ENCODE results near the gene DNPEP. TPM values are rescaled to one million over a fixed set of nuclear protein-coding genes. Genes with fewer than 3 reads are reported as not detected.
A peak's percentile ranks its signal among the peaks of the same experiment; 100 is the strongest.

Gene DNPEP
- total RNA-seq, 1 experiment from 2014 or later: 60.9 TPM

GRCh38 chr2:219422952-219423534, 35.3 kb upstream of the DNPEP start:
- Mint-ChIP-seq H3K27me3 (ENCODE audit: low read depth) (peaks cover 36% of the 10 kb centered on the region), H3K9me3 (no peaks in the 10 kb centered on the region), H3K4me1 (peaks cover 10 to 12% of the 10 kb centered on the region in 2 experiments), H3K27ac (no peak overlapping the region), H3K36me3 (ENCODE audit: insufficient read depth in 1 of 3, low read depth in 3 of 3) (no peaks in the 10 kb centered on the region; a peak in 1 of 7 replicates), H3K4me3 (no peak overlapping the region)
- H3K18ac ChIP-seq (ENCODE audit: insufficient read length, low read depth, low read length): no peak overlapping the region
- H2AK5ac ChIP-seq (ENCODE audit: insufficient read length, low read length): no peak overlapping the region
- H3K56ac ChIP-seq (ENCODE audit: insufficient read length, low read depth, low read length): no peak overlapping the region
- no peak overlapping the region for H3K9ac ChIP-seq (ENCODE audit: extremely low read depth, insufficient read length, low read length)
- no peak overlapping the region for H3K4me2 ChIP-seq (ENCODE audit: insufficient read depth, insufficient read length, low read length)
- TF ChIP-seq CTCF (conservative IDR thresholded peaks at IDR 0.05): no peak
- peak; percentile 11 for DNase-seq
- no peak overlapping the region for H2BK12ac ChIP-seq (ENCODE audit: insufficient read length, low read depth, low read length)
- no peak overlapping the region for H2BK20ac ChIP-seq (ENCODE audit: low read depth, low read length, poor library complexity, severe bottlenecking)
- no peaks in the 10 kb centered on the region for H3K79me1 ChIP-seq (ENCODE audit: insufficient read depth, low read depth, low read length, poor library complexity, severe bottlenecking)
- H3K4me1 ChIP-seq (ENCODE audit: insufficient read depth, low read length): no peaks in the 10 kb centered on the region
- no peak overlapping the region for H3K27ac ChIP-seq (ENCODE audit: insufficient read length, low read depth, low read length)
- no peak overlapping the region for H2BK5ac ChIP-seq (ENCODE audit: insufficient read length, low read length)
- no peaks in the 10 kb centered on the region for H3K23me2 ChIP-seq (ENCODE audit: insufficient read length, low read depth, low read length, poor library complexity, severe bottlenecking)
- H4K8ac ChIP-seq (replicated peaks; ENCODE audit: insufficient read length, low read depth, low read length): no peak overlapping the region
- no peaks in the 10 kb centered on the region for H4K20me1 ChIP-seq (ENCODE audit: control insufficient read depth, insufficient read depth, insufficient read length)
- H3T11ph ChIP-seq (ENCODE audit: low read length): no peak overlapping the region
- no peak overlapping the region for H2BK15ac ChIP-seq (ENCODE audit: low read depth, low read length)
- no peak overlapping the region for H2AFZ ChIP-seq (ENCODE audit: low read length)
- no peak overlapping the region for H2BK120ac ChIP-seq (ENCODE audit: low read depth, low read length, poor library complexity, severe bottlenecking)
- H3K79me2 ChIP-seq (ENCODE audit: insufficient read depth, low read length): no peaks in the 10 kb centered on the region
- no peaks in the 10 kb centered on the region; the same call in 1 of the 2 replicates for H3K27me3 ChIP-seq (ENCODE audit: insufficient read depth, low read length)
- no peak overlapping the region for H3K14ac ChIP-seq (ENCODE audit: insufficient read depth, low read length)
- H4K5ac ChIP-seq (ENCODE audit: insufficient read length, low read depth, low read length): no peak overlapping the region
- H4K91ac ChIP-seq (ENCODE audit: insufficient read length, low read depth, low read length): no peak overlapping the region
- no peak overlapping the region for H3K4ac ChIP-seq (ENCODE audit: low read depth, low read length)
- H3K9me3 ChIP-seq (ENCODE audit: control insufficient read depth, low read depth, low read length): no peaks in the 10 kb centered on the region
- no peak overlapping the region for H3K23ac ChIP-seq (ENCODE audit: insufficient read length, low read depth, low read length)
- WGBS (ENCODE audit: extremely low coverage, insufficient read length, low lambda C conversion rate): no CpG with 5 or more reads among the region's 8 CpGs
